GM21576 (cell line): ENCODE data around the gene IDUA.

Experiments
- ATAC-seq: cut with Tn5 transposase; IDR thresholded peaks from one replicate; pipeline ENCODE4 v1.9.1; 2021; ENCODE audit warnings: mild to moderate bottlenecking, moderate library complexity; ENCODE audit not compliant: unreplicated experiment

IDUA gene

GRCh38 chr4:985123-985830 is 1.6 kb upstream of the IDUA start:
- ATAC-seq, result no peak

GRCh38 chr4:986428-986878 is 391 bp upstream of the IDUA start:
- ATAC-seq, result peak; percentile 13

- no peak for ATAC-seq
These were observed 1.0 kb downstream of the IDUA start for GRCh38 chr4:987624-988513.

- ATAC-seq, result no peak
These were observed 2.2 kb downstream of the IDUA start for GRCh38 chr4:988726-989721.

GRCh38 chr4:989722-990471 is 3.1 kb downstream of the IDUA start:
- no peak for ATAC-seq

GRCh38 chr4:990746-991367 is 4.0 kb downstream of the IDUA start:
- no peak for ATAC-seq

GRCh38 chr4:991451-992296 is 4.8 kb downstream of the IDUA start:
- ATAC-seq, result no peak

GRCh38 chr4:992297-993110 is 5.7 kb downstream of the IDUA start:
- ATAC-seq, result no peak

GRCh38 chr4:993111-994029 is 6.5 kb downstream of the IDUA start, which contains the start of gene SLC26A1:
Gene SLC26A1 (minus strand): TSS chr4:993404. CDS start chr4:991703, 1,701 bp downstream.
- ATAC-seq, result no peak

- ATAC-seq, result no peak
These were observed 8.6 kb downstream of the IDUA start for GRCh38 chr4:995311-996026.

- ATAC-seq, result no peak
These were observed 9.5 kb downstream of the IDUA start for GRCh38 chr4:996030-996996.

- ATAC-seq, result no peak
These were observed 10.1 kb downstream of the IDUA start for GRCh38 chr4:996997-997374.

GRCh38 chr4:997375-998071 is 10.7 kb downstream of the IDUA start:
- no peak for ATAC-seq

GRCh38 chr4:998096-998691 is 11.3 kb downstream of the IDUA start:
- no peak for ATAC-seq
